C4-2B (cell line): ENCODE measurements around the gene FHOD1.

Experiments used
- ZFX ChIP-seq: fragments of 450-650 bp; IDR thresholded peaks from 2 replicates; pipeline ENCODE4 v1.6.1; 2017
- TF ChIP-seq, protein P1 (sequence below): fragments of 450-650 bp; conservative IDR thresholded peaks from 2 replicates; pipeline ENCODE4 v1.5.1; 2017; ENCODE audit warnings: mild to moderate bottlenecking

DNA sequence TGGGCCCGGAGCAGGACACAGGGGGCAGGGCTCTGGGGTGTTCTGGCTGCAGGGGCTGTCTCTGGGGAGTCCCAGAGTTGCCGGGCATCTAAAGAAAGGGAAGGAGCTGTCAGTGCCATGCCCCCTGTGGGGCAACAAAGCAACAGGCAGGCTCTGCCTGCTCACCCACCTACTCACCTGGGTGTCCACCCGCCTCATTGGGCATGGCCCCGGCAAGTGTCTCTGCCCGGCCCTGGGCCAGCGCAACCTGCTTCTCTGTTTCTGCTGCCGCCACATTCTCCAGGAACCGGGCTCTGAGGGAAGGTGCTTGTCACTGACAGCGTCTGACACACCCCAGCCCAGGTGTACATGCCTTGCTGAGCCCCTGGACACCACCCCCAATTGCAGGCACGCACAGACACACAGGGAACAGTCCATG lies 13.1 kb downstream of the FHOD1 start:
- TF ChIP-seq, protein P1, sequence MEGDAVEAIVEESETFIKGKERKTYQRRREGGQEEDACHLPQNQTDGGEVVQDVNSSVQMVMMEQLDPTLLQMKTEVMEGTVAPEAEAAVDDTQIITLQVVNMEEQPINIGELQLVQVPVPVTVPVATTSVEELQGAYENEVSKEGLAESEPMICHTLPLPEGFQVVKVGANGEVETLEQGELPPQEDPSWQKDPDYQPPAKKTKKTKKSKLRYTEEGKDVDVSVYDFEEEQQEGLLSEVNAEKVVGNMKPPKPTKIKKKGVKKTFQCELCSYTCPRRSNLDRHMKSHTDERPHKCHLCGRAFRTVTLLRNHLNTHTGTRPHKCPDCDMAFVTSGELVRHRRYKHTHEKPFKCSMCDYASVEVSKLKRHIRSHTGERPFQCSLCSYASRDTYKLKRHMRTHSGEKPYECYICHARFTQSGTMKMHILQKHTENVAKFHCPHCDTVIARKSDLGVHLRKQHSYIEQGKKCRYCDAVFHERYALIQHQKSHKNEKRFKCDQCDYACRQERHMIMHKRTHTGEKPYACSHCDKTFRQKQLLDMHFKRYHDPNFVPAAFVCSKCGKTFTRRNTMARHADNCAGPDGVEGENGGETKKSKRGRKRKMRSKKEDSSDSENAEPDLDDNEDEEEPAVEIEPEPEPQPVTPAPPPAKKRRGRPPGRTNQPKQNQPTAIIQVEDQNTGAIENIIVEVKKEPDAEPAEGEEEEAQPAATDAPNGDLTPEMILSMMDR: no peak
- TF ChIP-seq ZFX: no peak
